NCI-H510A treated with DMSO at 0.1 percent for 48 hours (cell line): ENCODE results near the gene RMC1.
A peak's percentile ranks its signal among the peaks of the same experiment; 100 is the strongest.
"Not testable (repeated sequence)": the region's sequence is repeated elsewhere in the genome, so short reads cannot be mapped to it uniquely, and the experiment has no call there.

Source experiments
- DNase-seq: peaks from one replicate; lab custom pipeline; 2025; lab: John Stamatoyannopoulos, UW

The RMC1 gene

GRCh38 chr18:23563377-23564043, 60.2 kb downstream of the RMC1 start:
- DNase-seq = no peak

- no peak for DNase-seq
Measured at GRCh38 chr18:23565916-23566547, 62.7 kb downstream of the RMC1 start.

GRCh38 chr18:23567671-23568070, 64.4 kb downstream of the RMC1 start:
- no peak for DNase-seq

- no peak for DNase-seq
Measured at GRCh38 chr18:23568281-23569138, 65.2 kb downstream of the RMC1 start.

- no peak for DNase-seq
Measured at GRCh38 chr18:23569299-23570063, 66.2 kb downstream of the RMC1 start.

- no peak for DNase-seq
Measured at GRCh38 chr18:23570912-23571504, 67.7 kb downstream of the RMC1 start.

GRCh38 chr18:23572012-23572411, 68.7 kb downstream of the RMC1 start:
- no peak for DNase-seq

GRCh38 chr18:23572570-23572969, 69.3 kb downstream of the RMC1 start:
- DNase-seq = no peak

- no peak for DNase-seq
Measured at GRCh38 chr18:23573020-23573419, 69.7 kb downstream of the RMC1 start.

- DNase-seq = no peak
Measured at GRCh38 chr18:23573626-23574431, 70.5 kb downstream of the RMC1 start.

GRCh38 chr18:23574611-23575308, 71.4 kb downstream of the RMC1 start:
- no peak for DNase-seq

- peak; percentile 26 for DNase-seq
Measured at GRCh38 chr18:23575309-23575651, 72.0 kb downstream of the RMC1 start.

- not testable (repeated sequence) for DNase-seq
Measured at GRCh38 chr18:23577521-23577920, 74.2 kb downstream of the RMC1 start.

GRCh38 chr18:23578067-23578701, 74.9 kb downstream of the RMC1 start:
- no peak for DNase-seq

GRCh38 chr18:23578891-23579653, 75.8 kb downstream of the RMC1 start:
- no peak for DNase-seq

GRCh38 chr18:23580677-23581367, 77.5 kb downstream of the RMC1 start:
- no peak for DNase-seq
